GM19468 (cell line): ENCODE data around the gene EAPP.
"Not testable (repeated sequence)": the region's sequence is repeated elsewhere in the genome, so short reads cannot be mapped to it uniquely, and the experiment has no call there.

ENCODE experiments used
- ATAC-seq: cut with Tn5 transposase; IDR thresholded peaks from one replicate; pipeline ENCODE4 v1.9.1; 2021; ENCODE audit warnings: mild to moderate bottlenecking, moderate library complexity, moderate number of reproducible peaks; ENCODE audit not compliant: unreplicated experiment; ENCODE audit errors: extremely low read depth

Gene EAPP

GRCh38 chr14:34489324-34489723 is 50.2 kb downstream of the EAPP start:
- no peak for ATAC-seq

- ATAC-seq: no peak
Measured at GRCh38 chr14:34488528-34488927, 51.0 kb downstream of the EAPP start.

DNA sequence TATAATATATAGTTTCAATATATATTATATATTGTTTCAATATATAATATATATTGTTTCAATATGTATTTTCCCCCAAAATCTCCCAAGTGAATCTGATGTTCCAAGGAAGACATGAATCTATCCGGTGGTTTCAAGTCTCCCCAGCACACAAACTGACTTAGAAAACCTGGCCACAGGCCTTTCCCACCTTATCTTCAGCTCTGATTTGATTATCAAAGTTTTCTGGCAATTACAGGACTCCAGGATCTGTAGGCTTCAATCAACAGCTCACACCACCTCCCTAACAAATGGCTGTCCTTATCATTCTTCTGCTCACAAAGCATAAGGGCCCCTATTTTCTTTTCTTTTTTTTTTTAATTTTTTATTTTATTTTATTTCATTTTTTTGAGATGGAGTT is 54.8 kb downstream of the EAPP start:
- ATAC-seq: no peak

DNA sequence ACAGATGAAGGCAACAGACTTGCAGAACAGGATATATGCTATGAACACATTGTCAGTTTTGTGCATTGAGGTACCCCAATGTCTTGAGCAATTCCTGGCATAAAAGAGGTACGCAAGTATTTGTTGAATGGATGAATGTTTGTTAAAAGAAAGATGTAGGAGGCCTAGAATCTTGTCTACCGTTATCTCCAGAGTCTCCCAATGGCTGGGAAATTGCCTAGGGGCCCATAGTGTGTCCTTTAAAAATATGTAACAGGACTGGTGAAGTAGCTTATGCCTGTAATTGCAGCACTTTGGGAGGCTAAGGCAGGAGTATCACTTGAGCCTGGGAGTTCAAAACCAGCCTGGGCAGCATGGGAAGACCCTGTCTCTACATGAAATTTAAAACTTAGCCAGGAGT is 57.0 kb downstream of the EAPP start:
- no peak for ATAC-seq

DNA sequence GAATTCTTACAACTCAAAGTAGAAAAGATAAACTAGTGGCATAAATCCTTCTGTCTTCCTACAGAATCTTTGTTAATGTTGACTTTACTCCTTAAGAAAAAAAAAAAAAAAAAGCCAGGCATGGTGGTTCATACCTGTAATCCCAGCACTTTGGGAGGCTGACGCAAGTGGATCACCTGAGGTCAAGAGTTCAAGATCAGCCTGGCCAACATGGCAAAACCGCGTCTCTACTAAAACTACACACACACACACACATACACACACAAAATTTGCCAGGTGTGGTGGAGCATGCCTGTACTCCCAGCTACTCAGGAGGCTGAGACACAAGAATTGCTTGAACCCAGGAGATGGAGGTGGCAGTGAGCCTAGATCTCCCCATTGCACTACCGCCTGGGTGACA is 59.8 kb downstream of the EAPP start:
- ATAC-seq: no peak

DNA sequence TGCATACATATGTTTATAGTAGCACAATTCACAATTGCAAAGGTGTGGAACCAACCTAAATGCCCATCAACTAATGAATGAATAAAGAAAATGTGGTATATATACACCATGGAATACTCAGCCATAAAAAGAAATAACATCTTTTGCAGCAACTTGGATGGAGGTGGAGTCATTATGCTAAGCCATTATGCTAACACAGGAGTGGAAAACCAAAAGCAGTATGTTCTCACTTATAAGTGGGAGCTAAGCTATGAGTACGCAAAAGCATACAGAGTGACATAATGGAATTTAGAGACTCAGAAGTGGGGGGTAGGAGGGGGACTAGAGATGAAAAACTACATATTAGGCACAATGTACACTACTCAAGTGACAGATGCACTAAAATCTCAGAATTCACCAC is 61.2 kb downstream of the EAPP start:
- ATAC-seq: no peak

DNA sequence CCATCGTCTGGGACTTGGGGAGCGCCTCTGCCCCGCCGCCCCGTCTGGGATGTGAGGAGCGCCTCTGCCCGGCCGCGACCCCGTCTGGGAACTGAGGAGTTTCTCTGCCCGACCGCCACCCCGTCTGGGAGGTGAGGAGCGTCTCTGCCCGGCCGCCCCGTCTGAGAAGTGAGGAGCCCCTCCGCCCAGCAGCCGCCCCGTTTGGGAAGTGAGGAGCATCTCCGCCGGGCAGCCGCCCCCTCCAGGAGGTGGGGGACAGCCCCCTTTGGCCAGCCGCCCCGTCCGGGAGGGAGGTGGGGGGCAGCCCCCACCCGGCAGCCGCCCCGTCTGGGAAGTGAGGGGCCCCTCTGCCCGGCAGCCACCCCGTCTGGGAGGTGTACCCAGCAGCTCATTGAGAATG is 63.5 kb downstream of the EAPP start:
- ATAC-seq: not testable (repeated sequence)

- no peak for ATAC-seq
Measured at GRCh38 chr14:34475163-34475562, 64.3 kb downstream of the EAPP start.

DNA sequence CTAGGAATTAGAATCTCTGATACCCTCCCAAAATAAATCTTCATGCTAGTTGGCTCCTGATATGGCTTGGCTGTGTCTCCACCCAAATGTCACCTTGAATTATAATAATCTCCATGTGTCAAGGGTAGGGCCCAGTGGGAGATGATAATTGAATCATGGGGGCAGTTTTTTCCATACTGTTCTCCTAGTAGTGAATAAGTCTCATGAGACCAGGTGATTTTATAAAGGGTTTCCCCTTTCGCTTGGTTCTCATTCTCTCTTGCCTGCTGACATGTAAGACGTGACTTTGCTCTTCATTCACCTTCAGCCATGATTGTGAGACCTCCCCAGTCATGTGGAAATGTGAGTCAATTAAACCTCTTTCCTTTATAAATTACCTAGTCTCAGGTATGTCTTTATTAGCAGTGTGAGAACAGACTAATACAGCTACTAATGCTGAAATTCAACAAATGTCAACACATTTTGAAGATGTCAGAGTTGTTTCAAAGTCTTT is 65.3 kb downstream of the EAPP start:
- no peak for ATAC-seq

DNA sequence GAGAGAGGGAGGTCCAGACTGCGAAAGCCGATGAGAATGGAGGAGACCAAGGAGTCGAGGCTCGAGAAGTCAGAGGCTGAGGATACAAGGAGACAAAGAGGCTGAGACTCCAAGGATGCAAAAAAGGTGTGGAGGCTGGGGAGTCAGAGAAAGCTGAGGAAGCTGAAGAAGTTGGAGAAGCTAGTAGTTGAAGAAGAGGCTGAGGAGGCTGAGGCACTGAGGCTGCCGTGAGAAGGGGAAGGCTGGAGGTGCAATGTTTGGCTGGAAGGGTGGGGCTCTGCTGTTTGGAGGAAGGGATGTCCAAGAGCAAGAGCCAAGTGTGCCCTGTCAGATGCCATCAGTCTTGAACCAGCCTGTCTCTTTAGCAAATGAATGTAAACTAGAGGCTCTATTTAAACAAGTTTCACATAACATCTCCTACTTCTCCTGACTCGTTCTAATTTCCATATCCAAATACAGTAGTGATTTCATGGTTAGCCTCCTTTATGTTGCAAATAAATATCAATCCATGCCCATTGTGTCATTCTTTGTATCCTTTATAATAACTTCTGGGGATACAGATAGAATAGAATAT is 66.7 kb downstream of the EAPP start:
- ATAC-seq: no peak

DNA sequence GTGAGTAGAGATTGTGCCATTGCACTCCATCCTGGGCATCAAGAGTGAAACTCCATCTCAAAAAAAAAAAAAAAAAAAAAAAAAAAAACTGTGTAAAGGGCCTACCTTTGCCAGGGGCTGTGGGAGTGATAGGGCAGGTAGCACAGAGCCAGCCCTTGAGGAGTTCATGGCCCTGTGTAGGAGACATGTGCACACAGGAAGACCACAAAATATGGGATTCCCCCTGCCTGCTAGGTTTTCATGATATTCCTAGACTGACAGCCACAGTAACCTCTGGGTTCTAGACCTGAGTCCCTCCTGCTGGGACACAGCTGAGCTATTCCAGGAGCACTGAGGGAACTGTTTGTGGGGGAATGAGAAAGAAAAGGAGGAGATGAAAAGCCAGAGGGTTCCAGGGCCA is 69.2 kb downstream of the EAPP start:
- no peak for ATAC-seq

DNA sequence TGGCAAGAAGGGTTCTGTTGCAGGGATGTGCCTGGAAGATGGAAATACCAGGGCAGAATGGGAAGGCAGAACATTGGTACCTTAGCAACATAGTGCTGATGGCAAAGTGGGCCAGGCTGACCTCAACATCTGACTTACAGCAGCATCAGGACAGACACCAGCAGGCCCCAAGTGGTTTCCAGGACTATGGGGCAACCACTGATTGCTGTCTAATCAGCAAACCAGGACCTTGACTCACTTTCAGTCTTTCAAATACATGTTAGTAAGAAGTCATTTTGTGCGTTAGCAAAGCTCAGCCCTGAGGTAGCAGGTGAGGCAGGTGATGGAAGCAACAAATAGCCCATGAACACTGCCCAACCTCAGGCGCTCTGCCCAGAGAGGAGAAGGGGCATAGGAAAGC is 72.8 kb downstream of the EAPP start:
- ATAC-seq: no peak
